HepG2 (cell line): ENCODE data around the gene FAM228B. TPM values are rescaled to one million over a fixed set of nuclear protein-coding genes. Genes with fewer than 3 reads are reported as not detected.

Experiments used
- AKNA ChIP-seq: sonication (generic); formaldehyde crosslinking; IDR thresholded peaks from 2 replicates; pipeline ENCODE4 v1.4.0; 2020; ENCODE audit warnings: missing genetic modification reagents, borderline replicate concordance
- FOXO4 ChIP-seq: sonication (generic); formaldehyde crosslinking; conservative IDR thresholded peaks from 2 replicates; pipeline ENCODE4 v1.8.1; 2023; ENCODE audit warnings: missing genetic modification reagents
- KDM5B ChIP-seq: sonication (generic); formaldehyde crosslinking; IDR thresholded peaks from 2 replicates; pipeline ENCODE4 v1.4.0; 2020; ENCODE audit warnings: missing genetic modification reagents, mild to moderate bottlenecking, borderline replicate concordance
- NCOA1 ChIP-seq: sonication (generic); formaldehyde crosslinking; IDR thresholded peaks from 2 replicates; pipeline ENCODE4 v1.9.0; 2021; ENCODE audit warnings: missing genetic modification reagents
- NFATC3 ChIP-seq: sonication (generic); formaldehyde crosslinking; IDR thresholded peaks from 2 replicates; pipeline ENCODE4 v1.5.1; 2020; ENCODE audit warnings: mild to moderate bottlenecking, missing genetic modification reagents
- NR2C2 ChIP-seq: sonication (generic); formaldehyde crosslinking; IDR thresholded peaks from 2 replicates; pipeline ENCODE4 v1.4.0; 2020; ENCODE audit warnings: missing genetic modification reagents, mild to moderate bottlenecking, moderate library complexity, borderline replicate concordance
- PAXIP1 ChIP-seq: sonication (generic); formaldehyde crosslinking; conservative IDR thresholded peaks from 2 replicates; pipeline ENCODE4 v1.4.0; 2020; ENCODE audit warnings: mild to moderate bottlenecking, missing genetic modification reagents, moderate library complexity
- RBAK ChIP-seq: sonication (generic); formaldehyde crosslinking; IDR thresholded peaks from 2 replicates; pipeline ENCODE4 v1.5.1; 2020; ENCODE audit warnings: mild to moderate bottlenecking, missing genetic modification reagents
- SKI ChIP-seq: fragments of 450-650 bp; IDR thresholded peaks from one replicate; pipeline ENCODE4 v1.6.1; 2018; ENCODE audit warnings: mild to moderate bottlenecking; ENCODE audit not compliant: partially characterized antibody
- SNAPC5 ChIP-seq: sonication (generic); formaldehyde crosslinking; IDR thresholded peaks from 2 replicates; pipeline ENCODE4 v1.8.1; 2023; ENCODE audit warnings: mild to moderate bottlenecking, missing genetic modification reagents, borderline replicate concordance
- SRY ChIP-seq: sonication (generic); formaldehyde crosslinking; IDR thresholded peaks from 2 replicates; pipeline ENCODE4 v1.8.0; 2022; ENCODE audit warnings: mild to moderate bottlenecking, missing genetic modification reagents
- ZNF326 ChIP-seq: sonication (generic); formaldehyde crosslinking; IDR thresholded peaks from 2 replicates; pipeline ENCODE4 v1.4.0; 2020; ENCODE audit warnings: missing genetic modification reagents, borderline replicate concordance
- ZNF574 ChIP-seq: sonication (generic); formaldehyde crosslinking; IDR thresholded peaks from 2 replicates; pipeline ENCODE4 v1.4.0; 2020; ENCODE audit warnings: missing genetic modification reagents
- ZNF580 ChIP-seq: IDR thresholded peaks from 2 replicates; pipeline ENCODE4 v1.6.1; 2016; ENCODE audit warnings: low read depth, borderline replicate concordance
- polyA plus RNA-seq, 8 experiments: library from polyadenylated mRNA; depleted of rRNA in 3 of 8; stranded (reverse) in 7 of 8; unstranded in 1 of 8; fragments of >200 nt; fragmentation: Illumina TruSeq in 4 of 8; extraction: Trizol in 4 of 8; gene quantifications; 2 replicates each; pipeline versions ENCODE4 v1.2.1 to v1.2.3, GENCODE V29; 2011 to 2016; ENCODE audit warnings: low read depth in 4 of 8, missing spikeins in 1 of 8, mixed read lengths in 1 of 8; ENCODE audit not compliant: insufficient read depth in 1 of 8
- total RNA-seq, 5 experiments: library from RNA; depleted of rRNA; stranded (reverse); fragments of >200 nt; fragmentation: Illumina TruSeq; extraction: Trizol; gene quantifications; 2 replicates each; pipeline ENCODE4 v1.2.3, GENCODE V29; 2016; ENCODE audit warnings: low read depth in 1 of 5

FAM228B gene
- total and polyA plus RNA-seq, 2 of the 13 experiments (the other 11 are each of a cell fraction or from before 2014, with no cell fraction given) = 0.79 to 1.1 TPM

GRCh38 chr2:24123195-24123921 is at the start of gene FAM228B, which contains the start of gene PFN4 (continued):
- TF ChIP-seq AKNA (CRISPR knock-in tag) (0 out of 2 replicates have a peak, but pooled peaks have one; percentile 42), ZNF326 (CRISPR knock-in tag) (no peak), PAXIP1 (CRISPR knock-in tag) (peak; percentile 24), SNAPC5 (CRISPR knock-in tag) (peak; percentile 57; the same call in 1 of the 2 replicates), FOXO4 (CRISPR knock-in tag) (0 out of 2 replicates have a peak, but pooled peaks have one; percentile 40), KDM5B (CRISPR knock-in tag) (peak; percentile 94), ZNF574 (CRISPR knock-in tag) (peak; percentile 92), SRY (CRISPR knock-in tag) (peak; percentile 89), ZNF580 (CRISPR knock-in tag) (no peak; the same call in 1 of the 2 replicates), RBAK (CRISPR knock-in tag) (no peak), SKI (peak; percentile 65), NCOA1 (CRISPR knock-in tag) (no peak), NFATC3 (CRISPR knock-in tag) (0 out of 2 replicates have a peak, but pooled peaks have one; percentile 83), NR2C2 (CRISPR knock-in tag) (peak; percentile 65; the same call in 1 of the 2 replicates)
